Measurements from ENCODE around the gene CDH4. TPM values are rescaled to one million over a fixed set of nuclear protein-coding genes. Genes with fewer than 3 reads are reported as not detected.

Gene CDH4
- total RNA-seq, 1 experiment from 2014 or later: not detected

DNA sequence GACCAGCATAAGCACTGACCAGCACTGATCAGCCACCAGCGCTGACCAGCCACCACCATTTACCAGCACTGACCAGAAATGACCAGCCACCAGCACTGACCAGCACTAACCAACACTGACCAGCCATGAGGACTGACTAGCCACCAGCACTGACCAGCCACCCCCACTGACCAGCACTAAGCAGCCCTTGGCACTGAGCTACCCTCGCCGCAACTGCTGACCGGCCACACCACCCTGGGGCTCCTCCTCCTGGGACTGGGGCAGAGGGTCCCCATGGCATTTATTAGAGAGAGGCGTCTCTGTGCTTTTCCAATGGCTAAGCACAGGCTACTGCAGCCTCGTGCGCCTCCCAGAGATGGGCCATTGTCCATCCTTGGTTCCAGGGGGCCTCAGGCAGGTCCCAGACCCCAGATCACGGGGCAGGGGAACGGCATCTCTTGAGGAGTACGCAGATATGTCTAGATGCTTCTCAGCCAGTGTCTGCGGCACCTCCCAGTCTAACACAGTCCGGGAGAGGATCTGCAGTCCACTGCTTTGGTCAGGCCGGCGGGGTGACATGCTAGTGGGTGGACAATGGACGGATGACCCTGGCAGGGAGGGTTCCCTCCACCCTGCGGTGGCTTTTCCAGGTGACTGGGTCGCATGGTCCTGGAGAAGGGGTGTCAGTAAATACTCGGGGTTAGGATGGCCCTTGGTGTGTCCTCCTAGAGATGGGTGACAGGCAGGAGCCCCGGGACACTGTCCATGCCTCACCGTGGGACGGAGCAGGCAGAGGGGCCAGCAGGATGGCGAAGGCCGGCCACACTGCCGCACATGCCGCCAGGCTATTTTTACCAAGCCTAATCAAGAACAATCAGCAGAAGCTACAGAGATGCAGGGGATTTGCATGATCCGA is 645.6 kb downstream of the CDH4 start:
- Histone ChIP-seq H3K27ac (ENCODE audit: low read length) (no peak overlapping the region), H3K27me3 (ENCODE audit: control insufficient read depth, insufficient read depth, low read length) (peaks cover 4% of the 10 kb centered on the region; the same call in 1 of the 2 replicates), H3K4me3 (ENCODE audit: low read depth in 2 of 2, low read length in 2 of 2) (no peak overlapping the region), H3K36me3 (ENCODE audit: control insufficient read depth, insufficient read depth, low read length) (no peaks in the 10 kb centered on the region), H3K4me1 (ENCODE audit: control insufficient read depth, insufficient read depth, low read length) (peaks cover 7% of the 10 kb centered on the region; the same call in 1 of the 2 replicates), H3K9me3 (ENCODE audit: control insufficient read depth, insufficient read depth, low read depth, low read length) (no peaks in the 10 kb centered on the region)
- ATAC-seq (no peak), DNase-seq (ENCODE audit: low read depth, low spot score) (no peak)
- BruUV-seq (replicated peaks): no TSS peak
- in situ Hi-C loops (cut with HindIII; ENCODE audit: low pct_unique_long_range_greater_than_20kb, low sequenced_read_pairs): no loop called here
- intact Hi-C loops (cut with micrococcal nuclease; ENCODE audit: unreplicated experiment): loop anchor here (10.0 kb wide), 1 partner anchor 633 kb away; no protein-coding TSS in a partner anchor
- ChIA-PET POLR2A (no interaction called here), CTCF (no interaction called here)
- TF ChIP-seq POLR2AphosphoS5 (IDR thresholded peaks at IDR 0.05; ENCODE audit: low read depth, low read length): no peak
- TF ChIP-seq, protein P1, sequence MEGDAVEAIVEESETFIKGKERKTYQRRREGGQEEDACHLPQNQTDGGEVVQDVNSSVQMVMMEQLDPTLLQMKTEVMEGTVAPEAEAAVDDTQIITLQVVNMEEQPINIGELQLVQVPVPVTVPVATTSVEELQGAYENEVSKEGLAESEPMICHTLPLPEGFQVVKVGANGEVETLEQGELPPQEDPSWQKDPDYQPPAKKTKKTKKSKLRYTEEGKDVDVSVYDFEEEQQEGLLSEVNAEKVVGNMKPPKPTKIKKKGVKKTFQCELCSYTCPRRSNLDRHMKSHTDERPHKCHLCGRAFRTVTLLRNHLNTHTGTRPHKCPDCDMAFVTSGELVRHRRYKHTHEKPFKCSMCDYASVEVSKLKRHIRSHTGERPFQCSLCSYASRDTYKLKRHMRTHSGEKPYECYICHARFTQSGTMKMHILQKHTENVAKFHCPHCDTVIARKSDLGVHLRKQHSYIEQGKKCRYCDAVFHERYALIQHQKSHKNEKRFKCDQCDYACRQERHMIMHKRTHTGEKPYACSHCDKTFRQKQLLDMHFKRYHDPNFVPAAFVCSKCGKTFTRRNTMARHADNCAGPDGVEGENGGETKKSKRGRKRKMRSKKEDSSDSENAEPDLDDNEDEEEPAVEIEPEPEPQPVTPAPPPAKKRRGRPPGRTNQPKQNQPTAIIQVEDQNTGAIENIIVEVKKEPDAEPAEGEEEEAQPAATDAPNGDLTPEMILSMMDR (IDR thresholded peaks at IDR 0.05): no peak
- TF ChIP-seq SIN3A (IDR thresholded peaks at IDR 0.05; ENCODE audit: borderline replicate concordance, insufficient read depth, low read depth, low read length): no peak

DNA sequence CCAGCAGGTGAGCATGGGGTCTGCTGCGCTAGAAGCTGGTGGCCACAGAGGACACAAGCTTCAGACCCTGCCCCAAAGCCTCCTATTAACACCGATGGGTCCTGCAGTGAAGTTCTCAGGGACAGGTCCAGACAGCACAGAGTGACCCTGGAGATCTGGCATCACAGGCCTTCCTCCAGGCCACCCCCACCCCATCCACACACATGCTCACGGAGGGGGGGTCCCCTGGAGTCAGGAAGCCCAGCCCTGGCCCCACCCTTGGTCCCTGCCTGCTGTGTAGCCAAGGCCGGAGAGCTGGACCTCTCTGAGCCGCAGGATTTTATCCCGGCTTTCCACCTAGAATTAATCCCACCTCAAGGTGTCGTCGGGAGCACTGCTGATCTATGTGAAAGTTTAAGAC is 646.3 kb downstream of the CDH4 start:
- CTCF ChIA-PET: no interaction called here
- no peak for ATAC-seq
- BruUV-seq (replicated peaks): no TSS peak
- intact Hi-C loops (cut with micrococcal nuclease; ENCODE audit: unreplicated experiment) (loop anchor here (10.0 kb wide), 1 partner anchor 634 kb away; no protein-coding TSS in a partner anchor), in situ Hi-C loops (cut with HindIII; ENCODE audit: low pct_unique_long_range_greater_than_20kb, low sequenced_read_pairs) (no loop called here)
- Histone ChIP-seq H3K9me3 (ENCODE audit: control insufficient read depth, insufficient read depth, low read depth, low read length) (no peaks in the 10 kb centered on the region), H3K27me3 (ENCODE audit: control insufficient read depth, insufficient read depth, low read length) (peaks cover 4% of the 10 kb centered on the region; the same call in 1 of the 2 replicates), H3K4me3 (ENCODE audit: low read depth in 2 of 2, low read length in 2 of 2) (no peak overlapping the region), H3K4me1 (ENCODE audit: control insufficient read depth, insufficient read depth, low read length) (peaks cover 7% of the 10 kb centered on the region; the same call in 1 of the 2 replicates), H3K27ac (ENCODE audit: low read length) (no peak overlapping the region), H3K36me3 (ENCODE audit: control insufficient read depth, insufficient read depth, low read length) (no peaks in the 10 kb centered on the region)
- TF ChIP-seq SIN3A (IDR thresholded peaks at IDR 0.05; ENCODE audit: borderline replicate concordance, insufficient read depth, low read depth, low read length): no peak
- TF ChIP-seq, protein P2, sequence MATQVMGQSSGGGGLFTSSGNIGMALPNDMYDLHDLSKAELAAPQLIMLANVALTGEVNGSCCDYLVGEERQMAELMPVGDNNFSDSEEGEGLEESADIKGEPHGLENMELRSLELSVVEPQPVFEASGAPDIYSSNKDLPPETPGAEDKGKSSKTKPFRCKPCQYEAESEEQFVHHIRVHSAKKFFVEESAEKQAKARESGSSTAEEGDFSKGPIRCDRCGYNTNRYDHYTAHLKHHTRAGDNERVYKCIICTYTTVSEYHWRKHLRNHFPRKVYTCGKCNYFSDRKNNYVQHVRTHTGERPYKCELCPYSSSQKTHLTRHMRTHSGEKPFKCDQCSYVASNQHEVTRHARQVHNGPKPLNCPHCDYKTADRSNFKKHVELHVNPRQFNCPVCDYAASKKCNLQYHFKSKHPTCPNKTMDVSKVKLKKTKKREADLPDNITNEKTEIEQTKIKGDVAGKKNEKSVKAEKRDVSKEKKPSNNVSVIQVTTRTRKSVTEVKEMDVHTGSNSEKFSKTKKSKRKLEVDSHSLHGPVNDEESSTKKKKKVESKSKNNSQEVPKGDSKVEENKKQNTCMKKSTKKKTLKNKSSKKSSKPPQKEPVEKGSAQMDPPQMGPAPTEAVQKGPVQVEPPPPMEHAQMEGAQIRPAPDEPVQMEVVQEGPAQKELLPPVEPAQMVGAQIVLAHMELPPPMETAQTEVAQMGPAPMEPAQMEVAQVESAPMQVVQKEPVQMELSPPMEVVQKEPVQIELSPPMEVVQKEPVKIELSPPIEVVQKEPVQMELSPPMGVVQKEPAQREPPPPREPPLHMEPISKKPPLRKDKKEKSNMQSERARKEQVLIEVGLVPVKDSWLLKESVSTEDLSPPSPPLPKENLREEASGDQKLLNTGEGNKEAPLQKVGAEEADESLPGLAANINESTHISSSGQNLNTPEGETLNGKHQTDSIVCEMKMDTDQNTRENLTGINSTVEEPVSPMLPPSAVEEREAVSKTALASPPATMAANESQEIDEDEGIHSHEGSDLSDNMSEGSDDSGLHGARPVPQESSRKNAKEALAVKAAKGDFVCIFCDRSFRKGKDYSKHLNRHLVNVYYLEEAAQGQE (IDR thresholded peaks at IDR 0.05; ENCODE audit: insufficient read depth in 1 of 2, low read depth in 2 of 2, low read length in 1 of 2): no peak
- no peak for TF ChIP-seq POLR2AphosphoS5 (IDR thresholded peaks at IDR 0.05; ENCODE audit: low read depth, low read length)
- no peak for TF ChIP-seq TCF7L2 (IDR thresholded peaks at IDR 0.05; ENCODE audit: low read depth, low read length)
- DNase-seq (ENCODE audit: low read depth, low spot score): no peak
- POLR2A ChIA-PET: no interaction called here
